ENCODE data around the gene ZDHHC4.

ZDHHC4 gene

DNA sequence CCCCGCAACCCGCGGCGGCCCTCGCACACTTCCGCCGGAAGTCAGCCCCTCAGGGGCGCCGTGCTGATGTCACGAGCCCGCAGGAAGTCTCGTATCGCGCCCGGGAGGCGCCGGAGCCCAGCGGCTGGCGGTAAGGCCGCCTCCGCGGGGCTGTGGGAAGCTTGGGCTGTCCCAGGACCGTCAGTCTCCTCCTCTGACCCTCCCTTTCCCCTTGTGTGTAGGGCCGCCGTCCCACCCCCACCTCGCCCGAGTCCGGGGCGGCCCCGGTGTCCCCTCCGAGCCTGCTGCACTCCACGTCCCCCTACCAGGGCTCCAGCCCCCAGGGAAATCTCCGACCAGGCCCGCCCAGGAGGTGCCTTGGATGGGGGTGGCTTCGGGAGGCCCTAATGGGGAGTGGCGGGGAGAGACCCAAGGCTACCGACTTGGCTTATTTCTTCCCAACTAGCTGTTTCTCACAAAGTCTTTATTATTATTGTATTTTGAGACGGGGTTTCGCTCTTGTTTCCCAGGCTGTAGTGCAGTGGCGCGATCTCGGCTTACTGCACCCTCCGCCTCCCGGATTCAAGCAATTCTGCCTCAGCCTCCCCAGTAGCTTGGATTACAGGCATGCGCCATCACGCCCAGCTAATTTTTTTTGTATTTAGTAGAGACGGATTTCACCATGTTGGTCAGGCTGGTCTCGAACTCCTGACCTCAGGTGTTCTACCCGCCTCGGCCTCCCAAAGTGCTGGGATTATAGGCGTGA, at the start of gene ZDHHC4:
Gene ZDHHC4 (plus strand): TSS at position 86 of the 745 bp plus-strand sequence. CDS start 3,108 bp downstream, outside the sequence.
- DNase-seq (ENCODE audit: low spot score): peak; percentile 91

DNA sequence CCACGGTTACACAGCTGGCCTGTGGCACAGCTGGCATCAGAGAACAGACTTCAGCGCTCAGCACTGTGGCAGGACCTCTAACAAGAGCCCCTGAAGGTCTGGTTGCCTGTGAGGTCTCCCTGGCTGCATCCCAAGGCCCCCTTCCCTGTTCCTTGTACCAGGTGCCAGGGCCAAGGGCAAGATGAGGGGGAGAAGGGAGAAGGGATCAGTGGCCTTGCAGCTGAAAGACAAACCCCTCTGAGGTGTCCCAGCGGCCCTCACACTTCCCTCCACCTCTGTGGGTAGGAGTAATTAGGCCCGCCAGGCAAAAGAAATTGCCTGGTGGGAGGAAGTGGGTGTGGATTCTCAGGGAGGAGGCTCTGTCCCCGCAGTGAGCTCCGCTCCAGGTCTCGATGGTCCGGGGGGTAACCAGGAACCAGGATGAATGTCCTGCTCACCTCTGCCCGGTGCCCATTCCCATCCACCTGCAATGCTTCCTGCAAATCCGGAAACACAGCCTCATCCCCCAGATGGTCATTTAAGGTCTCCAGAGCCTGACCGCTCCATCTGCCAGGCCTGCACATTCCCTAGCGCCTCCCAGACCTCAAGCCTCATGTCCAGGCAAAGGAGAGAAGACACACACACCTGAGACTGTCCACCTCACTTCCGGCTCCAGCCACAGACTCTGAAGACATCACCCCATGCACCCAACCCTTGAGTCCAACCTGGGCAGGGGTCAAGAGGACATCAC, 48.7 kb upstream of the ZDHHC4 start:
- DNase-seq (ENCODE audit: low spot score): no peak

DNA sequence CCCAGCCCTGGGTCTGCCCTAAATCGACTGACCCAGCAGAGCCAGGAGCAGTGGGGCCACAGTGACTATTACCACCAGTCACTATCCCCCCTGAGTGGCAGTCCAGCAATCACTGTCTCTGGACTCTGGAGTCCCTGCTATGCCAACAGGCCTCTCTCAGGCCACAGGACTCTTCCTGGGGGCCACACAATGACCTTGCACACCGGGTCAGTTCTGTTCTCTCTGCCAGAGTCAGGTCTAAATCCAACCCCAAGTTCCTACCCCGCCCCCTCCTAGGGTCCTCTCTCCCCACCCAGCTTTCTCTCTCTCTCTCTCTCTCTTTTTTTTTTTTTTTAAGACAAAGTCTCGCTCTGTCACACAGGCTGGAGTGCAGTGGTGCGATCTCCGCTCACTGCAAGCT, 47.6 kb upstream of the ZDHHC4 start:
- no peak for DNase-seq (ENCODE audit: low spot score)

DNA sequence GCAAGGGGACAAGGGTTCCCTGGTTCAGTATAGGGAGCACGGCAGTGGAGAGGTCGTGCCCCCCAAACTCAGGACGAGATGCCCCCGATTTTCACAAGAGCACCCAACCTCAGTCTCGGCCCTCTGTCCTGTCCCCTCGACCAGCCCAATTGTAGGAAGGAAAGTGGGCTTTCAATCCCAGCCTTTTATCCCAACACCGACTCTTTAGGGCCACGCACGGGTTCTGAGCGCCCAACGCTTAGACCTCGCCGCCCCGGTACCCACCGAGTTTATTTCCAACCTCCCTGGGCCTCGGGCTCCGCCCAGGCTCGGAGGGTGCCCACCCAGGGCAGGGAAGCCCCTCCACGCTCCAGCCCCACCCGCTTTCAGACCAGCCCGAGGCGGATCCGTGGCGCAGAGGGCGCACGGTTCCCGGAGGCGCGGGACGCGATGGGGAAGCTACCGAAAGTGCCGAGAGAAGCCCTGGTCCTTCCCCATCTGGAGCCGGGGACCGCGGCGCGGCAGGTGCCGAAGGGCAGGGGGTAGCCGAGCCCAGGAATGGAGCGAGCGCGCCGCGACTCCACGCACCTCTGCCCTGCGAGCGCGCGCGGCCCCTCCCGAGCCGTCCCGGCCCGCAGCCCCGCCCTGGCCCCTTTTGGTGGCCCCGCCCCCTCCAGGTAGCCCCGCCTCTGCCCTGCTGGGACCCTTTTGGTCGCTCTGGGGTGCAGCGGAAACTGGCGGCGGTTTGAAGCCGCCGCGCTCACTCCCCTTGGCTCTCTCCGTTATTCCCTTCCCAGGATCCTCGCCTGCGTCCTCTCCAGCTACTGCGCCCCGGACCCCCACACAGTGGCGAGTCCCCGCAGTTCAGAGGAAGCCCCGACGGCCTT, 46.4 kb upstream of the ZDHHC4 start:
- DNase-seq (ENCODE audit: low spot score): no peak

DNA sequence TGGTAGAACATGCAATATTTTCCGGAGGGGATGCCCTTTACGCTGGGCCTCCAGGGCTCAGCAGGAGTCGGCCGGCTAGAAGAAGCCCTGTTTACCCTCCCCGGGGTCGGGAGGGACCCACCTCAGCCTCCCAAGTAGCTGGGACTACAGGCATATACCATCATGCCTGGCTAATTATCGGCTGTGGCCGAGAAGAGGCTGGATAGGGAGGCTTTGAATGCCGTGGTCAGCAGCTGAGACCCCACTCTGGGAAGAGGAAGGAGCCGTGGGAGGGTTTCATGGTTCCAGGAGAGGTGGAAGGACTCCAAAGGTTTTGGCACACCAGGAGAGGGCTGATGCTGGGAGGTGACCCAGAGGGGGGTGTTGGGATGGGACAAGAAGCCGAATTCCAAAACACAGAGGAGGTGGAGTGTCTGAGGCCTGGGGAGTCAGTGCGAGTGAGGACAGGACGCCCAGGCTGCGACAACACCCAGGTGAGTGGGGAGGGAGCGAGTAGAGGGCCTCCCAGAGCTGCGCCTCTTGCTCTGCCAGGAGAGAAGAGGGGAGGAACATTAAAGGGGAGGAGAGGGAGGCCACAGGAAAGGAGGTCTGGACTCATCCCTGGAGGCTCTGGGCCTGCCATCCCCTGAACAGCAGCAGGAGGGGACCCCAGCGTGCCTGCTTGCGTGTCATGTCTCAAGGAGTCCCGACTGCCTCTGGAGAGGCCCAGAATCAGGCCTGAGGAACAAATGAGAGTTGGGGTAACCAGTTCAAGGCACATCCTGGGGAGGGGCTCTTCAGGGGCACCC, 45.6 kb upstream of the ZDHHC4 start:
- no peak for DNase-seq (ENCODE audit: low spot score)

DNA sequence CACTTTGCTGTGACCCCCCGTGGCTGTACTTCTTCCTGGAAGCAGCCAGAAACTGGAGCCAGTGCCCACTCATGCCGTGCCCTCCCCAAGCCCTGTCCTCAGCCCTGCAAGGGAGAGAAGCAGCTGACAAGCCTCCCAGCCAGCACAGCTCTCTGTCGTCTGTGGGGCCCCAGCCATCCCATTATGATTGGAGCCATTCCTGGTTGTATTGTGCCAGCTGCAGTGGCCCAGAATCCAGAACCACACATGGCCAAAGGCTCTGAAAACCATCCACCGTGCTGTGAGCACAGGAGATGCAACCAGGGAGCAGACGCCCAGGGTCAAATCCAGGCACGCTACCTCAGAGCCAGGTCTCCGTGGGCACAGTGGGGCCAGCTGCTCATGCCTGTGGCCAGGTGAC, 44.7 kb upstream of the ZDHHC4 start:
- DNase-seq (ENCODE audit: low spot score): no peak

DNA sequence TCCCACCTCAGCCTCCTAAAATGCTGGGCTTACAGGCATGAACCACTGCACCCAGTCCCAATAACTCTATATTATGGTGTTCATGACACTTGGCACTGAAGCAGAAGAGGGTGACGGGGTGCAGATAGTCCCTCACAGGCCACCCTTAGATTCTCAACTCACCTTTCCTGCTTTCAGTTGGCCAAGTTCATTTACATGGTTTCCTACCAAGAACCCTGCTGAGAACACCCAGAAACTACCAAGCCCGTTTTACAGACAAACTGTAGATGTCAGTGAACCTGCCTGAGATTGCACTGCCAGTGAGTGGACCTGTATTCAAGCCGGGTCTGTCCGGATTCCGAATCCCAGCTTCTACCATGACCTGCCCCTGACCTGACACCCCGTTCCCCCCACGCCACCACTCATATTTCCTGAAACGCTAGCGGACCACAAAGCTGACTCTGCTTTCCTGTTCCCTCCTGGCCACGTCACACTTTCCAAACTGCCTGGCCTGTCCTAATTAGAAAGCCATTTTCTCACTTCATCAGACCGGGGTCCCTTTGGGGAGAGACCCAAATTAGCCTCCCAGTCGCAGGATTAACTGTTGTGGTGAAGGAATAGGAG, 43.3 kb upstream of the ZDHHC4 start:
- no peak for DNase-seq (ENCODE audit: low spot score)

DNA sequence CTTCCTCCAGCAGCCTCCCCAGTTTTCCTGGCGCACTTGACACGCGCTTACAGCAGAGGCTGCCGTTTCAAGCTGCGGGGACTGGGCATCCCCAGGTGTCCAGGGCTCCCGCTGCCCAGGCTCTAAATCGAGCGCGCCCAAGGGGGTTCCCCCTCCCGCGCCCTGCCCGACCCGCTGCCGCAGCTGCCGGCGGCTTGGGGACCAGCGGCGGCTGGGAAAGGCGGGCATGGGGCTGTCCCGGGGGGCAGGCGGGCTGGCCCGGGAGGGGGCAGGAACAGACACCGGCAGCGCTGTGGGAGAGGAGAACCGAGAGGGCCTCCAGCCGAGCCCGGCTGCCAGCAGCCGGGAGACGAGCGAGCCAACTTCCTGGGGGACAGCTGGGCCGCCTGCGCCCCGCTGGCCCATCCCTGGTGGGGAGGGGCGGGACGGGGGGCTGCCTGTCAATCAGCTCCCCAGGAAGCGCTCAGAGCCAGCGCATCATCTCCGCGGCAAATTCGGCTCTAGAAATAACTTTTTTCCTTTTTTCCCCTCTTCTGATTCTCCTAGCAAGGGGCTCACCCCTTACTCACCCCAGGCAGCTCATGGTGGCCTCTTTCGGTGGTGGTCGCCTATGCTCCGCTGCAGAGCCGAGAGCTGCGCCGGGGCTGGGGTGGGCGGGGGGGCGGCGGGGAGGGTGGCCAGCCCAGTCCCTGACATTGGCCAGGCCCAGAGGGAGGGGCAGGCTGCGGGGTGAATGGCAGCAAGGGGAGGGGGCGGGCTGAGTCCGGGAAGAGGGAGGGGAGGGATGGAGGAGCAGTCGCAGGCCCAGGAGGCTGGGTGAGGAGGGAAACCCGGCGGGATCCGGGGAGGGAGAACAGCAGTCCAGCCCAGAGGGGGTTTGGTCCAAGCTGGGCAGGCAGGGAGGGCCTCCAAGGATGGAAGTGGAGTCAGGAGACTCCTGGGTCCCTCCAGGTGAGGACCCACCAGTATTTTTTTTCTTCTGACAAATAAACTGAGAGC, 40.7 kb upstream of the ZDHHC4 start:
- no peak for DNase-seq (ENCODE audit: low spot score)

DNA sequence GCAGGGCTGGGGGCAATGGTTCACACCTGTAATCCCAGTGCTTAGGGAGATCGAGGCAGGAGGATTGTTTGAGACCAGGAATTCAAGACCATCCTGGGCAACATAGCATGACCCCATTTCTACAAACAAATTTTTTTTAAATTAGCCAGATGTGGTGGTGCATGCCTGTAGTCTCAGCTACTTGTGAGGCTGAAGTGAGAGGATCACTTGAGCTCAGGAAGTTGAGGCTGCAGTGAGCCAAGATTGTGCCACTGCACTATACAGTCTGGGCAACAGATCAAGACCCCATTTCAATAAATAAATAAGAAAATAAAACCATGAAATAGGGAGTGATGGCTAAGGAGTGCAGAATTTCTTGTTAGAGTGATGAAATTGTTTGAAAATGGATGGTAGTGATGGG, 34.9 kb upstream of the ZDHHC4 start:
- DNase-seq (ENCODE audit: low spot score): no peak

DNA sequence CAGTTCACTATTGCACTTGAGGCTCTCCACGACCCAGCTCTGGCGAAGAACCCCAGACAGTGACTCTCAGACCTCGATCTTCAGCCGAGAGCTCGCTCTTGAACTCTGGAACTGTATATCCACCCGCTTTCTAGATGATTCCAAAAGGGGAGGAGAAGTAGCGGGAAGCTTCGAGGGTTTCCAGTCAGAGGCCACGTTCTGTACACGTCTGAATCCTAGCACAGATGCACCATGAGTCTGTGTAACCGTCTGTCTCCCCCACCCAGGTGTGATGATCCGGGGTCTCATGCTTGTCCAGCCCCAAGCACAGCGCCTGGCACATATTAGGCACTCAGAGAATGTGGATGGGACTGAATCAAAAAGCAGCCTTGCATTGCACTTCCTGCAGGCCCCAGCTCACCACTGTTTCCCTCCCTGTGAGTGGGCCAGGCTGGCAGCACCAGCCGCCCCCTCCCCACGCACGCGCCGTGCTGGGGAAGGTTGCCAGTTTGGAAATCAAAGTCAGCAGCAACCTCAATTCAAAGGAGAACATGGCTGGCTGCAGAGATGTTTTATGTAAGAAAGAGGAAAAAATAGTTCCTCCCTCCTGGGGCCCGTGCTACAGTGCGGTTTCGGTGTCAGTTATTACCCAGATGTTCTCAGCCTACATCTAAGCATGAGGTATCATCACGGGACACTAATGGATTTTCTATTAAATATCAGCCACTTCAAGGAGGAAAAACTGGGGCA, 31.7 kb upstream of the ZDHHC4 start:
- no peak for DNase-seq (ENCODE audit: low spot score)

DNA sequence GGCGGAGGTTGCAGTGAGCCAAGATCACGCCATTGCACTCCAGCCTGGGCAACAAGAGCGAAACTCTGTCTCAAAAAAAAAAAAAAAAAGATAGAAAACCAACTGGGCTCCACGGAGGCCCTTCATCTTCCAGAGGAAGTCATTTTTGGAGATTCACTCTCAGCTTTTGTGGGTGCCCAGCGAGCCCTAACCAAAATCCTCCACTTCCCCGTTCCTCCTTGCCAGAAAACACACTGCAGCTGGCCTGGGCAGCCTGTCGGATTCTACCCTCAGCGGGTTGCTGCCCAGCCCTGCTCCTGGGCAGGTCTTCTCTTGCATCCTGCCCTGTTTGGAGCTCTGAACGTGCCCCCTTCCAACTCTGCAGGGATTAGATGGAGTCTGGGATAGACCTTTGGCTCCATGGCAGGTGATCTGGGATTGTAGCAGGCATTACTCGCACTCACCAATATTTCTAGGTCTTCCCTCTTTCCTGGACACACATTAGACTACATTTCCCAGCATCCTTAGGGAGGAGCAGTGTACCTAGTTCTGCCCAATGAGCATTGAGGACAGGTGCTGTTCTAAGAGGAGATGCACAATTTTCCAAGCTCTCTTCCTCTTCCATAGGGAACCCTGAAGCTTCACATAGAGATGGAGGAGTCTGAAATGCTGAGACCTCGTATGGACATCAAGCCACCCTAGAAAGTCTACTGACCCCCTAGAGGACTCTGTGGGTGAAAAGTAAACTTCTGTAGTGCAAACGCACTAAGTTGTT, 30.6 kb upstream of the ZDHHC4 start:
- DNase-seq (ENCODE audit: low spot score): no peak

DNA sequence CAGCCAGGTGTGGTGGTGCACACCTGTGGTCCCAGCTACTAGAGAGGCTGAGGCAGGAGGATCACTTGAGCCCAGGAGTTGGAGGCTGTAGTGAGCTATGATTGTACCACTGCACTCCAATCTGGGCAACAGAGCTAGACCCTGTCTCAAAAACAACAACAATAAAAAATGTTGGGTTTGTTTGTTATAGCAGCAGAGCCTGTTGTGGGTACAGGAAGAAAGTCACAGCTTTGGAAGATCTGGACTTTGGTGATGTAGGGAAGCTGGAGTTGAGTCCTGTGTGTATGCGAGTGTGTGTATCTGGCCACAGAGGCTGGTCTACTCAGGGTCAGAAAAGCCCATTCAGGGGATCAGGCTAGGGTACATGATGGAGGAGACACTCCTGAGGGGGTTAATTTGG, 29.9 kb upstream of the ZDHHC4 start:
- no peak for DNase-seq (ENCODE audit: low spot score)

DNA sequence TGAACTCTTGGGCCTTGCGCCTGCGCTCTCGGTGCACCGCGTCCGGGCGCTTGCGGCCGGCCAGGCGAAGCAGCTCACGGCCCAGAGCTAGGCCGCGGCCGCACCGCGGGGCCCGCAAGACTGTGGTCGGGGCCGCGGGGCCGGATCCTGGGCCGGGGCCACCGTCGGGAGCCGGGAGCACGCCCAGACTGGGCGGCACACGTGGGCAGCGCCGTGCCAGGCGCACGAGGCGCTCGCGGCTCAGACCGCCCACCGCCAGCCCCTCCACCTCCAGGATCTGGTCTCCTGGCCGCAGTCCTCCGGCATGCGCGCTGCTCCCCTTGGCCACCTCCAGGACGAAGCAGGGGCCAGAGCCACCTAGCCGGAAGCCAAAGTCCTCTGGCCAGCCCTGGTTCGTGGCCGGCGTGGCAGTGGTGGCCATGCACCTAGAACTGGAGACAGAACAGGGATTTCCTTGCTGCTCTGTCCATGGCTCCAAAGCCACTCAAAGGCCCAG, 26.2 kb upstream of the ZDHHC4 start, which contains the start of gene GRID2IP:
Gene GRID2IP (minus strand): TSS at position 446 of the 496 bp plus-strand sequence. CDS start 25 bp downstream, at position 421.
- DNase-seq (ENCODE audit: low spot score): no peak

DNA sequence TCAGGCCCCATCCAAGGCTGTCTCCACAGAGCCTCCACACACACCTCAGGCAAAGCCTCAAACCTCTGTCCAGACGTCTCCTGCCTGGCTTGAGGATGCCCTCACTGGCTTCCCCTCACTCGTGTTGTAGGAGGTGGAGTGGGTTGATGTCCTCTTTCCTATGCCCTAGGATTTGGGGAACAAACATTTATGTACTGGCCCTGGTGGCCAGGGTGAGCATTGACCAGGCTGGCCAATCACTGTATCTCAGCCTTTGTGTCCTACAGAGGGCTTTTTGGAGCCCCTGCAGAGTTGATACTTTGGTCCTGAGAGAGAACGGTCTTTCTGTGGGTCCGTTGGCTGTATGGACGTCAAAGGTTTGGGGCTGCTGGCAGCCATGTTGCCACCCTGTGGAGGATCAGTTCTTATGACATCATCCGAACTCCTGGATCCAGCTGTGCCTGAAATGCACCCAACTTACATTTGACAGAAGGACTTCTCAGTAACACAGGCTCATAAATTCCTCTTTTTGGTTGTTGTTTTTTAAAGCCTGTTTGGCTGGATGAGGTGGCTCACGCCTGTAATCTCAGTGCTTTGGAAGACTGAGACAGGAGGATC, 23.7 kb upstream of the ZDHHC4 start:
- no peak for DNase-seq (ENCODE audit: low spot score)

DNA sequence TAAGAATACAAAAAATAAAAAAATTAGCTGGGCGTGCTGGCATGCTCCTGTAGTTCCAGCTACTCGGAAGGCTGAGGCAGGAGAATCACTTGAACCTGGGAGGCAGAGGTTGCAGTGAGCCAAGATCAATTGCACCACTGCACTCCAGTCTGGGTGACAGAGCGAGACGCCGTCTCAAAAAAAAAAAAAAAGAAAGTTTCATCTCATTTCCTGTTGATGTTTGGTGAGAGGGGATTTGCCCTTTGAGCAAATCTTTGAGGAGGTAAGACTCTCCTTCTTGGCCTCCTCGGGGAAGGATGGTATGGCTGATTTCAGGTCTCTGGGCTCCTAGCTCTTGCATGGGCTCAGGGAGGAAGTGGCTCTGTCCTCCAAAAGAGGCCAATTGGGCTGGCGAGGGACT, 22.4 kb upstream of the ZDHHC4 start:
- no peak for DNase-seq (ENCODE audit: low spot score)

DNA sequence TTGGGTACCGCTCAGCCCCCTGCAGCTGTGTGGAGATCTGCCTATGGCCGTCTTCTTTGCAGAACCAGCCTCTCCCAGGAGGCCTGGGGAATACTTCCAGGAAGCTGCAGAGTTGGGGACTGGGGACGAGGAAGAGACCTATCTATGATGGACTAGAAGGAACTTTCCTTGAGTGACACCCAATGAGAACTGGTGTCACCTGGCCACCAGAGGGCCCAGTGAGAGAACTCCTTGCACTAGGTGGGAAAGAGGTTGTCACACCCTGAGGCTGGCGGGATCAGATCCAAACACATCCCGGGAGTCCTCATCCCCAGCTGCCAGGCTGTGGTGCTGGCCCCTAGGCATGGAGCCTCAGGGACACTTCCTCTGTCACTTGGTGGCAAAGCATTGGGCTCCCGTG, 21.1 kb upstream of the ZDHHC4 start:
- DNase-seq (ENCODE audit: low spot score): no peak

DNA sequence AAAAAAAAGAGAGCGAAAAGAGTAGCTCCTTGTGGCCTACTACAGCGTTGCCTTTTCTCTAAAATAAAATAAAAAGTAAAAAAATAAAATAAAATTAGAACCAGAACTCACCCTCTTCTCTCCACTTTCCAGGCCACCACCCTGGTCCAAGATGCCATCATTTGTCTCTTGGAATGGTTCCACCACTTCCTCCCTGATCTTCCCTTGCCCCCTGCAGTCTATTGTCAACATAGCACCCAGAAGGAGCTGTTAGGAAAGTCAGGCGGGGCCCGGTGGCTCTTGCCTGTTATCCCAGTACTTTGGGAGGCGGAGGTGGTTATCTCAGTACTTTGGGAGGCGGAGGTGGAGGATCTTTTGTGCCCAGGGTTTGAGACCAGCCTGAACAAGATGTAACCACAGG, 18.4 kb upstream of the ZDHHC4 start:
- peak; percentile 46 for DNase-seq (ENCODE audit: low spot score)

DNA sequence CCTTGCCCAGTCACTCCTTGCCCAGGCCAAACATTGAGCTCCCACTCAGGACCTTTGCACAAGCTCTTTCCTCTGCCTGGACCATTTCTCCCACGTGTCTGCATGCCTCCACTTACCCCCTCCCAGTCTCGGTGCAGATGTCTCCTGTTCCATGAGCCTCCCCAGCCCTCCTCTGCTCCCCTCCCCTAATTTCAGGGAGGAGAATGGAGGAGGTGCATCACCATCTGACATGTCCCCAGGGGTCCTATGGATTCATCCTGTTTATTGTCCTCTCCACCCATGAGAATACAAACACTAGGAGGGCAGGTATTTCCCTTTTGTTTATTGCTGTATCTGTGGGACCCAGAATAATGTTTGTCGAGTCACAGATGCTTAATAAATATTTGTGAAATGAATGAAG, 17.4 kb upstream of the ZDHHC4 start:
- DNase-seq (ENCODE audit: low spot score): no peak
